Caki2 (cell line): ENCODE results near the gene SDHA. TPM values are rescaled to one million over a fixed set of nuclear protein-coding genes. Genes with fewer than 3 reads are reported as not detected.
"Not testable (repeated sequence)": the region's sequence is repeated elsewhere in the genome, so short reads cannot be mapped to it uniquely, and the experiment has no call there.

Experiments
- DNase-seq: peaks from one replicate; pipeline ENCODE4 v3.0.0-alpha.2; 2015; ENCODE audit warnings: low read depth
- in situ Hi-C: cut with HindIII; loops from 2 replicates; pipeline ENCODE4 v1.10.0; 2016; ENCODE audit warnings: low sequenced_read_pairs, low pct_unique_long_range_greater_than_20kb, mixed read lengths
- total RNA-seq: library from RNA; depleted of rRNA; stranded (reverse); fragments of >200 nt; shearing (Covaris generic); gene quantifications from 2 replicates; pipeline ENCODE4 v1.2.3, GENCODE V29; 2014; ENCODE audit warnings: low replicate concordance

Gene SDHA
- total RNA-seq, 1 experiment from 2014 or later: 93.4 TPM

- DNase-seq, in situ Hi-C loops: not testable (repeated sequence)
These were observed 19.8 kb downstream of the SDHA start for GRCh38 chr5:237931-238330.

- DNase-seq, in situ Hi-C loops: not testable (repeated sequence)
These were observed 22.4 kb downstream of the SDHA start for GRCh38 chr5:240550-240949.

GRCh38 chr5:241045-241669, 23.0 kb downstream of the SDHA start:
- in situ Hi-C loops, DNase-seq: not testable (repeated sequence)

GRCh38 chr5:243683-244367, 25.7 kb downstream of the SDHA start:
- DNase-seq, in situ Hi-C loops: not testable (repeated sequence)

GRCh38 chr5:245717-246116, 27.6 kb downstream of the SDHA start:
- in situ Hi-C loops, DNase-seq: not testable (repeated sequence)

- in situ Hi-C loops, DNase-seq: not testable (repeated sequence)
These were observed 32.3 kb downstream of the SDHA start for GRCh38 chr5:250396-250795.

GRCh38 chr5:251016-251415, 32.9 kb downstream of the SDHA start:
- DNase-seq, in situ Hi-C loops: not testable (repeated sequence)

- DNase-seq, in situ Hi-C loops: not testable (repeated sequence)
These were observed 33.4 kb downstream of the SDHA start for GRCh38 chr5:251538-251937.

- in situ Hi-C loops, DNase-seq: not testable (repeated sequence)
These were observed 33.9 kb downstream of the SDHA start for GRCh38 chr5:251975-252374.

GRCh38 chr5:252546-252945, 34.4 kb downstream of the SDHA start:
- no peak for DNase-seq

GRCh38 chr5:254322-254721, 36.2 kb downstream of the SDHA start:
- DNase-seq, in situ Hi-C loops: not testable (repeated sequence)

More at GRCh38 chr5:252546-252945, 34.4 kb downstream of the SDHA start:
- in situ Hi-C loops: no loop called here

GRCh38 chr5:255116-255515, 37.0 kb downstream of the SDHA start:
- DNase-seq, in situ Hi-C loops: not testable (repeated sequence)

GRCh38 chr5:256347-256746, 38.2 kb downstream of the SDHA start:
- DNase-seq, in situ Hi-C loops: not testable (repeated sequence)

- DNase-seq: no peak
- in situ Hi-C loops: no loop called here
These were observed 39.0 kb downstream of the SDHA start for GRCh38 chr5:257148-257547.

GRCh38 chr5:263275-263974, 45.3 kb downstream of the SDHA start:
- in situ Hi-C loops: not testable (repeated sequence)
- peak; percentile 90 for DNase-seq

GRCh38 chr5:264338-264737, 46.2 kb downstream of the SDHA start:
- in situ Hi-C loops: no loop called here
- no peak for DNase-seq

- in situ Hi-C loops, DNase-seq: not testable (repeated sequence)
These were observed 48.3 kb downstream of the SDHA start for GRCh38 chr5:266311-267026.

- no peak for DNase-seq
- in situ Hi-C loops: no loop called here
These were observed 49.6 kb downstream of the SDHA start for GRCh38 chr5:267716-268115.
